ENCODE results near the gene SWI5.
A peak's percentile ranks its signal among the peaks of the same experiment; 100 is the strongest.

The SWI5 gene

DNA sequence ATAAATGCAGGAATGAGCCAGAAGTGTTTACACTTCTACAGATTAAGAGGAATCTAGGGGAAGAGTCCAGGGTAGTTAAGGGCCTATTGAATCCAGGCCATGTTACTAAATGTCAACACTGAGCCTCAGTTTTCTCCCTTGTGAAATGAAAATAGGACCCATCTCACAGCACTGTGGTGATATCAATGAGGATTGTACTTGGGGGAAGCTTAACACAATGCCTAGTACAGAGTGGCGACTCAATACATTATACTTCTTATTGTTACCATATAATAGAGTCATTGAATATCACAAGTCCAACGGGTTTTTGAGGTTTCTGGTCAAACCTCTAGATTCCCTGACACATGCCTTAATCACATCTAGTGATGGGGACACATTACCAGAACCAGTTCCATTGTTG is 41.6 kb downstream of the SWI5 start:
- H3K4me1 ChIP-seq (ENCODE audit: control insufficient read depth, insufficient read depth, low read length): peaks cover 4% of the 10 kb centered on the region
- H3K36me3 ChIP-seq (ENCODE audit: control insufficient read depth, insufficient read depth, low read length): no peaks in the 10 kb centered on the region
- no peaks in the 10 kb centered on the region for H3K9me3 ChIP-seq (ENCODE audit: control insufficient read depth, low read length)
- no peak overlapping the region for H3K4me3 ChIP-seq (ENCODE audit: low read length)
- no peaks in the 10 kb centered on the region for H3K27me3 ChIP-seq (ENCODE audit: control insufficient read depth, insufficient read depth, low read length)
- no peak overlapping the region for H3K9ac ChIP-seq (ENCODE audit: low read length)

DNA sequence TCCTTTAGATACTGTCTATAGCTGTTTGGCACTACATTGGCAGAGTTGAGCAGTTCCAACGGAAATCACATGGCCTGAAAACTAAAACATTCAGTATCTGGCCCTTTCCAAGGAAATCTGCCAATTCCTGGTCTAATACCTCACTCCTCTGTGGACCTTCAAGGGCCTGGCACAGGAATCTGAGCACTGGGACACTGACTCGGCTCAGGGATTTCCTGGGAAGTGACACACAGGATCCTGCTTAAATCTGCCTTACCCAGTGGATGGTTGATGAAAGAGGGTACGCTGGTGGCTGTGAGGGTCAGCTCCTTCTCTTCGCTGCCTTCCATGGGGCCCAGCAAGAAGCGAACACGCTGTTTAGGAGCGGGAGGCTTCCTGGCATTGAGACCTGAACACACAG is 45.3 kb downstream of the SWI5 start:
- Histone ChIP-seq H3K4me3 (ENCODE audit: low read length) (no peak overlapping the region), H3K9me3 (ENCODE audit: control insufficient read depth, low read length) (no peaks in the 10 kb centered on the region), H3K9ac (ENCODE audit: low read length) (peak overlapping the region; percentile 81), H3K27me3 (ENCODE audit: control insufficient read depth, insufficient read depth, low read length) (no peaks in the 10 kb centered on the region), H3K4me1 (ENCODE audit: control insufficient read depth, insufficient read depth, low read length) (peaks cover 14% of the 10 kb centered on the region), H3K36me3 (ENCODE audit: control insufficient read depth, insufficient read depth, low read length) (peaks cover 6% of the 10 kb centered on the region)

DNA sequence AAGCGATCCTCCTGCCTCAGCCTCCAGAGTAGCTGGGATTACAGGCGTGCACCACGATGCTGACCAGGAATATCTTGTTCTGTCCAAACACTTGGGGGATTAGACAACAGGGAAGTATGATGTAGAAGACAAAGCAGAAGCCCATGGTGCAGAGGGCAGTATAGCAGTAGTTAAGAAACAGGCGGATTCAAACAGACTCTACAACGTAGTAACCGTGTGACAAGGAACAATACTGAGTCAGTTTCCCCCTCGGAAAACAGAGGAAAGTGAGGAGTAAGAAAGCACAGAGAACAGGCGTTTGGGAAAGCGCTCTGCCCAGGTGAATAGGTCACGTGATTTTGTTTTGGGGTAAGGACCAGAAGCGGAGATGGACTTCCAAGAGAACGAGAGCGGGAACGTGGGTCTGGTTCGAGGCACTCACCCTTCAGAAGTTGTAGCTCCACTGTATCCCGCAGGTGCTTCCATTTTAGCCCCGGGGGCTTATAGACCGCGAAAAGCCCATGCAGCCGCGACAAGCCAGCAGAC is 45.9 kb downstream of the SWI5 start:
- H3K9ac ChIP-seq (ENCODE audit: low read length): peak overlapping the region; percentile 81
- no peaks in the 10 kb centered on the region for H3K27me3 ChIP-seq (ENCODE audit: control insufficient read depth, insufficient read depth, low read length)
- H3K36me3 ChIP-seq (ENCODE audit: control insufficient read depth, insufficient read depth, low read length): peaks cover 6% of the 10 kb centered on the region
- no peaks in the 10 kb centered on the region for H3K9me3 ChIP-seq (ENCODE audit: control insufficient read depth, low read length)
- H3K4me1 ChIP-seq (ENCODE audit: control insufficient read depth, insufficient read depth, low read length): peaks cover 14% of the 10 kb centered on the region
- H3K4me3 ChIP-seq (ENCODE audit: low read length): peak overlapping the region; percentile 93

DNA sequence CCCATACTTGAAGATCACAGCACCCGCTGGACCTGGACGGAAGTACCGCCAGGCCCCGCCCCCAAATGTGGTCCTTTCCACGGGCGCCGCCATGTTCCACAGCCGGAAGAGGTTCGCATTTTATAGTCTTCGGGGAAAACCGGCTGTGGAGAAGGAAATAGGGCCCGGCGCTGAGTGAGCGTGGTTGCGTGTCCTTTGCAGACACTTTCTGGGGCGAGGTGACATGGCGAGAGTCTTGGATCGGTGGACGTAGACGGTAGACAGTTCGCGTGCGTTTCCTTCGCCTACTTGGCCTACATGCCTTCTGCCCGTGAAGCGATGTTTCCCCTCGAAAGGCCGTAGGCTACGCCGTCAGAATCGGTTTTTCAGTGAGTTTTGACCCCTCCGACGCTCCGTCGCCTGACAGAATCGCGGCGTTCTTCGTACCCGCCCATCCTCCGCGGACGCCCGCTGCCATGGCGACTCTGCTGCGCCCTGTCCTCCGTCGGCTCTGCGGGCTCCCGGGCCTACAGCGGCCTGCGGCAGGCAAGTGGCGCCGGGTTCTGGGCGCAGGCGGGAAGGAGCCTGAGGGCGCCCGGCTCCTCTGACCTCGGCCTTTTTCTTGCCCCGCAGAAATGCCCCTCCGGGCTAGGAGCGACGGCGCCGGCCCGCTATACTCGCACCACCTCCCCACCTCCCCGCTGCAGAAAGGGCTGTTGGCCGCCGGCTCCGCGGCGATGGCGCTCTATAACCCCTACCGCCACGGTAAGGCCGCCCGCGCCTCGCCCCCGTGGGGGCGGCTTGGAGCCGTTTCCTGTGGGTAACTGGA is 46.5 kb downstream of the SWI5 start, which contains the start of the genes COQ4 and TRUB2:
Gene COQ4 (plus strand): TSS at position 436 of the 808 bp plus-strand sequence. CDS start 20 bp downstream, at position 456.
Gene TRUB2 (minus strand): TSS at position 44 of the 808 bp plus-strand sequence. CDS start 39 bp downstream, at position 5.
- H3K4me3 ChIP-seq (ENCODE audit: low read length): peak within 1 kb of the TSS; percentile 93
- H3K4me1 ChIP-seq (ENCODE audit: control insufficient read depth, insufficient read depth, low read length): peaks cover 14% of the 10 kb centered on the region
- no peaks in the 10 kb centered on the region for H3K27me3 ChIP-seq (ENCODE audit: control insufficient read depth, insufficient read depth, low read length)
- H3K9me3 ChIP-seq (ENCODE audit: control insufficient read depth, low read length): no peaks in the 10 kb centered on the region
- H3K9ac ChIP-seq (ENCODE audit: low read length): peak within 1 kb of the TSS; percentile 81
- H3K36me3 ChIP-seq (ENCODE audit: control insufficient read depth, insufficient read depth, low read length): peaks cover 6% of the 10 kb centered on the region

DNA sequence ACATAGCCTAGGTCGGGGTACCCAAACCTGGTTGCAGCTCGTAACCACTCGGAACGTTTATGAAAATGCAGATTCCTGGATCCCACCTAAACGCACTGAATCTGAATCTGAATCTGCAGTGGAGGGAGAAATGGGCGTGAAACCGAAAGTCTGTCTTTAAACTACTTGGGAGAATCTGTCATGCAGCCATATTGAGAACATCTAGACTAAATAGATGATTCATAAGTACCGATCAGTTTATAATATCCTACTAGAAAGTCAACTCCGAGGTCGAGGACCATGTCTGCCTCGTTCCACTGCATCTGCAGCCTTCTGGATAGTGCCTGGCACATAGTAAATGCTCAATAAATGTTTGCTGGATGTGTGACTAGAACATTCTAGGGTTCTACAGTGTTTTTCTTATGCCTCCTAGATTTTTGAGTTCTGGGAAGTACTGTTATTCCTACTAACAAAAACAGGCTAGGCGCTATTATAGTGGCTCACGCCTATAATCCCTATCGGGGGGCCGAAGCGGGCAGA is 47.2 kb downstream of the SWI5 start:
- Histone ChIP-seq H3K9ac (ENCODE audit: low read length) (peak overlapping the region; percentile 81), H3K36me3 (ENCODE audit: control insufficient read depth, insufficient read depth, low read length) (peaks cover 6% of the 10 kb centered on the region), H3K9me3 (ENCODE audit: control insufficient read depth, low read length) (no peaks in the 10 kb centered on the region)

DNA sequence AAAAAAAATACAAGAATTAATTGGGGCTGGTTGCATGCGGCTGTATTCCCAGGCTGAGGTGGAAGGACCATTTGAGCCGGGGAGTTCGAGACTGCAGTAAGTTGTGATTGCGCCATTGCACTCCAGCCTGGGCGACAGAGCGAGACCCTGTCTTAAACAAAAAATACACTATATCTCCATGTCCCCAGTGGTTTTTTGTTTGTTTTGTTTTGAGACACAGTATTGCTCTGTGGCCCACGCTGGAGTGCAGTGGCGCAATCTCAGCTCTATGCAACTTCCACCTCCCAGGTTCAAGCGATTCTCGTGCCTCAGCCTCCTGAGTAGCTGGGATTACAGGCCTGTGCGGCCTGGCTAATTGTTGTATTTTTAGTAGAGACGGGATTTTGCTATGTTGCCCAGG is 47.7 kb downstream of the SWI5 start:
- H3K9me3 ChIP-seq (ENCODE audit: control insufficient read depth, low read length): no peaks in the 10 kb centered on the region
- H3K9ac ChIP-seq (ENCODE audit: low read length): peak overlapping the region; percentile 81
- peak overlapping the region; percentile 93 for H3K4me3 ChIP-seq (ENCODE audit: low read length)
- H3K36me3 ChIP-seq (ENCODE audit: control insufficient read depth, insufficient read depth, low read length): peaks cover 6% of the 10 kb centered on the region
- H3K4me1 ChIP-seq (ENCODE audit: control insufficient read depth, insufficient read depth, low read length): peaks cover 19% of the 10 kb centered on the region
- H3K27me3 ChIP-seq (ENCODE audit: control insufficient read depth, insufficient read depth, low read length): no peaks in the 10 kb centered on the region

More for the DNA sequence above, 47.2 kb downstream of the SWI5 start:
- H3K4me3 ChIP-seq (ENCODE audit: low read length): peak overlapping the region; percentile 93
- H3K4me1 ChIP-seq (ENCODE audit: control insufficient read depth, insufficient read depth, low read length): peaks cover 14% of the 10 kb centered on the region
- H3K27me3 ChIP-seq (ENCODE audit: control insufficient read depth, insufficient read depth, low read length): no peaks in the 10 kb centered on the region

DNA sequence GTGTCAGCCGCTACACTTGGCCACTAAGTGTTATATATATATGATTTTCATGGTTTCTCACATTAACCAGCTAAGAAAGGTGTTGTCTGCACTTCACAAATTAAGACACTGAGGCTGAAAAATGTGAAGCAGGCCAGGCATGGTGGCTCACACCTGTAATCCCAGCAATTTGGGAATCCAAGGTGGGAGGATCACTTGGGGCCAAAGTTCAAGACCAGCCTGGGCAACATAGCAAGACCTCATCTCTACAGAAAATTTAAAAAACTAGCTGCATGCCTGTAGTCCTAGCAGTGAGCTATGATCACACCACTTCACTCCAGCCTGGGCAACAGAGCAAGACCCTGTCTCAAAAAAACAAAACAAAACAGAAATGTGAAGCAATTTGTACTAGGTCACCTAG is 48.3 kb downstream of the SWI5 start:
- Histone ChIP-seq H3K27me3 (ENCODE audit: control insufficient read depth, insufficient read depth, low read length) (no peaks in the 10 kb centered on the region), H3K9me3 (ENCODE audit: control insufficient read depth, low read length) (no peaks in the 10 kb centered on the region), H3K4me1 (ENCODE audit: control insufficient read depth, insufficient read depth, low read length) (peaks cover 24% of the 10 kb centered on the region), H3K4me3 (ENCODE audit: low read length) (no peak overlapping the region), H3K36me3 (ENCODE audit: control insufficient read depth, insufficient read depth, low read length) (peaks cover 6% of the 10 kb centered on the region), H3K9ac (ENCODE audit: low read length) (no peak overlapping the region)

DNA sequence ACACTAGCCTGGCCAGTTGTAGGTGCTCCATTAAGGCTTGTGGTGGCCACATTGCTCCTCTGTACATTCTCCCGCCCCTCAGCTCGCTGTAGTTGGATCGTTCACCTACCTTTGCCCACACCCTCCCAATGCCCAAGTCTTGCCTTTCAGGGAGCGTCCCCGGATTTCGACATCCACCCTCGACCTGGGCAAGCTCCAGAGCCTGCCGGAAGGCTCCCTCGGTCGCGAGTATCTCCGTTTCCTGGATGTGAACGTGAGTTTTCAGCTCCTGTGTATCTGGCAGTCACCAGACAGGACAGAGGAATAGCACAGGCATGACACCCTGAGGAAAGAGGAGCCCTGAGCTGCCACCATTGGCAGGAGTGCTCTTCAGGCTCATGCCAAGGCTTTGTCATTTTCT is 49.6 kb downstream of the SWI5 start:
- Histone ChIP-seq H3K9me3 (ENCODE audit: control insufficient read depth, low read length) (no peaks in the 10 kb centered on the region), H3K4me1 (ENCODE audit: control insufficient read depth, insufficient read depth, low read length) (peaks cover 28% of the 10 kb centered on the region), H3K4me3 (ENCODE audit: low read length) (no peak overlapping the region), H3K36me3 (ENCODE audit: control insufficient read depth, insufficient read depth, low read length) (peaks cover 6% of the 10 kb centered on the region), H3K27me3 (ENCODE audit: control insufficient read depth, insufficient read depth, low read length) (no peaks in the 10 kb centered on the region), H3K9ac (ENCODE audit: low read length) (no peak overlapping the region)

DNA sequence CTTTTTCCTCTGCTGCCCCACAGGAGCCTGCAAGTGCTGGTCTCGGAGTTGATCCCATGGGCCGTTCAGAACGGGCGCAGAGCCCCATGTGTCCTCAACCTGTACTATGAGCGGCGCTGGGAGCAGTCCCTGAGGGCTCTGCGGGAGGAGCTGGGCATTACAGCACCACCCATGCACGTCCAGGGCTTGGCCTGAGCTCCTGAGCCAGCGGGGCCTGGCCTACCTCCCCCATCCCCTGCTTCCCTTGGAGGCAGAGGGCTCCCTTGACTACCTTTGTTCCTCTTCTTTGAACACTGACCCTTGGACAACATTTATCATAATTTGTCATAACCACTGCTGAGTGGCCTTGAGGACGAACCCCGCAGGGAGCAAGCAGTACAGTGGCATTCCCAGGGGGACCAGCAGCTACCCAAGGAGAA is 57.4 kb downstream of the SWI5 start:
- H3K4me3 ChIP-seq (ENCODE audit: low read length): no peak overlapping the region
- H3K36me3 ChIP-seq (ENCODE audit: control insufficient read depth, insufficient read depth, low read length): peaks cover 5% of the 10 kb centered on the region
- no peak overlapping the region for H3K9ac ChIP-seq (ENCODE audit: low read length)
- H3K27me3 ChIP-seq (ENCODE audit: control insufficient read depth, insufficient read depth, low read length): no peaks in the 10 kb centered on the region
- H3K9me3 ChIP-seq (ENCODE audit: control insufficient read depth, low read length): no peaks in the 10 kb centered on the region
- H3K4me1 ChIP-seq (ENCODE audit: control insufficient read depth, insufficient read depth, low read length): peaks cover 12% of the 10 kb centered on the region

DNA sequence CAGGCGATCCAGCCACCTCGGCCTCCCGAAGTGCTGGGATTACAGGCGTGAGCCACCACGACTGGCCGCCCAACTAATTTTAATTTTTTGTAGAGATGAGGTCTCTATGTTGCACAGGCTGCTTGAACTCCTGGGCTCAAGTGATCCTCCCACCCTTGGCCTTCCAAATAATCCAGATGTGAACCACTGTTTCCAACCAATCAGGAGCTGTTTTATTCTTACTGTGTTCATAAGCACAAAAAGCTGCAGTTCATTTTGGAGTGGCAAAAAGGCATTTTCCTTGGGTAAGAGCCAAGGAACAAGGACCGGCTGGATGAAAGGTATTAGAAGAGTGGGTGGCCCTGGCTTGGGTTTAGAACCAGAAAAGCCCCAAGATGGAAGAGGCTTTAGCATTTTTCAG is 59.1 kb downstream of the SWI5 start:
- Histone ChIP-seq H3K27me3 (ENCODE audit: control insufficient read depth, insufficient read depth, low read length) (no peaks in the 10 kb centered on the region), H3K9ac (ENCODE audit: low read length) (no peak overlapping the region), H3K4me1 (ENCODE audit: control insufficient read depth, insufficient read depth, low read length) (peaks cover 5% of the 10 kb centered on the region), H3K36me3 (ENCODE audit: control insufficient read depth, insufficient read depth, low read length) (peaks cover 5% of the 10 kb centered on the region), H3K9me3 (ENCODE audit: control insufficient read depth, low read length) (no peaks in the 10 kb centered on the region), H3K4me3 (ENCODE audit: low read length) (no peak overlapping the region)

DNA sequence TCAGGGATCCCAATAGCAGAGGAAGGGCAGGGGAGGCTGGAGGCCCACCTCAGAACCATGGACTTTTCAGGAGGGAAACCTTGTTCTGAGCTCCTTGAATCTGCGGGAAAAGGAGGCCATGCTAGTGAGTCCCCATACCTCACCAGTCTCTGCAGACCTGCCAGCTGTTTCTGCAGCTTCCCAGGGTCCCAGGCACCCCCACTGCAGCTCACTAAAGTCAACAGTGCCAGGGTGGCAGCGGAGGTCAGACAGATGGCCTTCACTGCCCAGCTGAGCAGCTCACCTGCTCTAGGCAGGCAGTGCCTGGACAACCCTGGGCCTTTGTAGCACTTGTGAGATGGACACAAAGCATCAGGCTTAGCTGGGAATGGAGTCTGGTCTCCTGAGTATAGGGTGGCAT is 59.8 kb downstream of the SWI5 start:
- Histone ChIP-seq H3K27me3 (ENCODE audit: control insufficient read depth, insufficient read depth, low read length) (no peaks in the 10 kb centered on the region), H3K4me3 (ENCODE audit: low read length) (no peak overlapping the region), H3K4me1 (ENCODE audit: control insufficient read depth, insufficient read depth, low read length) (peaks cover 6% of the 10 kb centered on the region), H3K9ac (ENCODE audit: low read length) (no peak overlapping the region), H3K36me3 (ENCODE audit: control insufficient read depth, insufficient read depth, low read length) (peaks cover 5% of the 10 kb centered on the region), H3K9me3 (ENCODE audit: control insufficient read depth, low read length) (no peaks in the 10 kb centered on the region)

DNA sequence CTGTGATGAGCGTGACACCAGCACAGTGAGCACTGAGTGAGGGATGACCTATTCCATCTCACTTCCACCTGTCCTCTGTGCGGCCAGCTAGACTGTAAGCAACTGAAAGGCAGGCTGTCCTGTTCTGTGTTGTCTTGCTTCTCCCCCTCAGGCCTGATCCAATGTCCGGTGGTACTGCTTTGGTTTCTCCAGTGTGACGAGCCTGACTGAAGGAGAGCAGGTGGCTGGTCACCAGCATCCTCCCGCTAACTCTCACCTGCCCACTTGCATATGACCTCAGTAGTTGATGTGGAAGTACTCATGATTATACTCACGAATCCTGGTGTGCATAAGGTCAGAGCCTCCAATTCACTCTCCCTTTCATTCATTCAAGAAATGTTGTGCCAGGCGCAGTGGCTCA is 61.9 kb downstream of the SWI5 start:
- no peaks in the 10 kb centered on the region for H3K9me3 ChIP-seq (ENCODE audit: control insufficient read depth, low read length)
- peaks cover 5% of the 10 kb centered on the region for H3K36me3 ChIP-seq (ENCODE audit: control insufficient read depth, insufficient read depth, low read length)
- H3K9ac ChIP-seq (ENCODE audit: low read length): no peak overlapping the region
- no peak overlapping the region for H3K4me3 ChIP-seq (ENCODE audit: low read length)
- peaks cover 15% of the 10 kb centered on the region for H3K4me1 ChIP-seq (ENCODE audit: control insufficient read depth, insufficient read depth, low read length)
- no peaks in the 10 kb centered on the region for H3K27me3 ChIP-seq (ENCODE audit: control insufficient read depth, insufficient read depth, low read length)

Data from mucosa of stomach (tissue), 1 donor.